B cell (primary cell): Measurements from ENCODE around the gene SERPINE3. TPM values are rescaled to one million over a fixed set of nuclear protein-coding genes. Genes with fewer than 3 reads are reported as not detected.

ENCODE experiments used
- ATAC-seq: fragments of 200-7000 bp; cut with Tn5 transposase; one replicate; pipeline ENCODE4 v1.10.0; 2021; ENCODE audit warnings: low read depth, mild to moderate bottlenecking, moderate number of reproducible peaks, moderate library complexity
- CTCF ChIA-PET: fragments of 350-600 bp; sonication (Branson Sonifier 250); formaldehyde crosslinking; loops from one replicate; lab custom pipeline; 2021; ENCODE audit warnings: antibody characterized with exemption, inconsistent platforms; lab: Charles Lee
- POLR2A ChIA-PET: fragments of 350-600 bp; sonication (Branson Sonifier 250); formaldehyde crosslinking; loops from one replicate; lab custom pipeline; 2021; ENCODE audit warnings: antibody characterized with exemption; lab: Charles Lee
- DNase-seq: peaks from one replicate; pipeline ENCODE4 v3.0.0; 2013
- H2AFZ ChIP-seq: 2 replicates; pipeline ENCODE4 v1.6.1; 2012; ENCODE audit warnings: mild to moderate bottlenecking, low read depth, low read length; ENCODE audit not compliant: insufficient read depth, poor library complexity, severe bottlenecking
- H3K27ac ChIP-seq, 2 donors: 1 replicate in 1 of 2; 2 replicates in 1 of 2; pipeline ENCODE4 v1.5.1; 2012 to 2013; ENCODE audit warnings: low read length in 2 of 2, mild to moderate bottlenecking in 2 of 2, moderate library complexity in 1 of 2
- H3K27me3 ChIP-seq, 4 experiments: fragments of 200-600 bp in 1 of 4; sonication (generic) in 1 of 4; replicated peaks in 1 of 4; 1 replicate in 2 of 4; 2 replicates in 2 of 4; pipeline versions ENCODE4 v1.6.1 to v1.7.0; 2013 to 2016; ENCODE audit warnings: low read length in 3 of 4, mild to moderate bottlenecking in 2 of 4, mixed read lengths in 1 of 4, moderate library complexity in 1 of 4; ENCODE audit not compliant: insufficient read depth in 4 of 4, control insufficient read depth in 3 of 4; ENCODE audit errors: control extremely low read depth in 1 of 4
- H3K36me3 ChIP-seq, 2 experiments: replicated peaks in 1 of 2; 1 replicate in 1 of 2; 2 replicates in 1 of 2; pipeline versions ENCODE4 v1.6.1 to v1.7.1; 2013; ENCODE audit warnings: low read length in 1 of 2; ENCODE audit not compliant: insufficient read depth in 2 of 2, control insufficient read depth in 1 of 2; ENCODE audit errors: control extremely low read depth in 1 of 2, extremely low read depth in 1 of 2
- H3K4me1 ChIP-seq, 2 donors: fragments of 200-600 bp in 1 of 2; sonication (generic) in 1 of 2; 1 replicate in 1 of 2; 2 replicates in 1 of 2; pipeline versions ENCODE4 v1.5.1 to v1.6.1; 2013 to 2017; ENCODE audit warnings: low read length in 2 of 2; ENCODE audit not compliant: control insufficient read depth in 2 of 2, insufficient read depth in 2 of 2
- H3K4me2 ChIP-seq: replicated peaks from 2 replicates; pipeline ENCODE3; 2012; ENCODE audit warnings: mild to moderate bottlenecking, low read depth, low read length; ENCODE audit not compliant: poor library complexity, severe bottlenecking
- H3K4me3 ChIP-seq, 5 experiments: fragments of 200-600 bp in 1 of 5; sonication (generic) in 1 of 5; 1 replicate in 3 of 5; 2 replicates in 2 of 5; pipeline versions ENCODE4 v1.5.1 to v1.7.0; 2011 to 2016; ENCODE audit warnings: low read length in 4 of 5, mild to moderate bottlenecking in 4 of 5, low read depth in 2 of 5, control low read depth in 1 of 5, moderate library complexity in 1 of 5; ENCODE audit not compliant: insufficient read depth in 1 of 5; ENCODE audit errors: control extremely low read depth in 1 of 5, extremely low read depth in 1 of 5
- H3K79me2 ChIP-seq: fragments of 200-600 bp; sonication (generic); one replicate; pipeline ENCODE4 v1.6.0; 2016; ENCODE audit warnings: low read length; ENCODE audit not compliant: control insufficient read depth, insufficient read depth
- H3K9ac ChIP-seq: fragments of 200-600 bp; sonication (generic); 2 replicates; pipeline ENCODE4 v1.6.1; 2017; ENCODE audit warnings: mild to moderate bottlenecking, low read length, moderate library complexity
- H3K9me3 ChIP-seq, 3 donors: one replicate each; pipeline versions ENCODE4 v1.6.1 to v1.7.1; 2013; ENCODE audit warnings: low read length in 2 of 3; ENCODE audit not compliant: control insufficient read depth in 2 of 3, insufficient read depth in 1 of 3; ENCODE audit errors: control extremely low read depth in 1 of 3
- H4K20me1 ChIP-seq: 2 replicates; pipeline ENCODE4 v1.6.0; 2012; ENCODE audit warnings: mild to moderate bottlenecking, low read length; ENCODE audit not compliant: insufficient read depth, control insufficient read depth, poor library complexity, severe bottlenecking
- H3K27ac Mint-ChIP-seq: one replicate; pipeline ENCODE4 v1.8.0; 2021; ENCODE audit warnings: mixed read lengths
- H3K27me3 Mint-ChIP-seq: one replicate; pipeline ENCODE4 v1.8.0; 2021; ENCODE audit warnings: mixed read lengths
- H3K4me1 Mint-ChIP-seq: one replicate; pipeline ENCODE4 v1.8.0; 2021; ENCODE audit warnings: mixed read lengths
- H3K4me3 Mint-ChIP-seq: one replicate; pipeline ENCODE4 v1.8.0; 2021; ENCODE audit warnings: mixed read lengths
- H3K9me3 Mint-ChIP-seq: one replicate; pipeline ENCODE4 v1.8.0; 2022; ENCODE audit warnings: mixed read lengths; ENCODE audit not compliant: insufficient read depth
- CTCF ChIP-seq: fragments of 200-600 bp; IDR thresholded peaks from one replicate; pipeline ENCODE4 v1.8.0; 2022; ENCODE audit warnings: antibody characterized with exemption, mild to moderate bottlenecking
- EZH2 ChIP-seq: IDR thresholded peaks from 2 replicates; pipeline ENCODE4 v1.6.1; 2012; ENCODE audit warnings: borderline replicate concordance, low read depth, mild to moderate bottlenecking, moderate library complexity, low read length; ENCODE audit not compliant: insufficient read depth, poor library complexity, severe bottlenecking
- WGBS: methylation state at CpG from one replicate; pipeline ENCODE4 v1.1.5; 2013; ENCODE audit warnings: missing lambda C conversion rate; ENCODE audit not compliant: insufficient coverage; 5-methylcytosine and 5-hydroxymethylcytosine counted together
- intact Hi-C: fragments of 100-400 bp; cut with micrococcal nuclease; formaldehyde crosslinking; loops from one replicate; pipeline ENCODE4 v1.10.0; 2022
- polyA plus RNA-seq: library from polyadenylated mRNA; depleted of rRNA; stranded (reverse); fragments of >200 nt; gene quantifications from 2 replicates; pipeline ENCODE4 v1.2.3, GENCODE V29; 2012
- total RNA-seq, 2 donors: library from RNA; stranded (reverse); fragments of 120-200 nt in 1 of 2; gene quantifications; 1 replicate in 1 of 2; 2 replicates in 1 of 2; pipeline versions ENCODE4 v1.2.3 to v1.2.4, GENCODE V29; 2013 to 2022

SERPINE3 gene
- total and polyA plus RNA-seq, 2 donors (not counting 1 experiment from before 2014, with no cell fraction given): not detected

DNA sequence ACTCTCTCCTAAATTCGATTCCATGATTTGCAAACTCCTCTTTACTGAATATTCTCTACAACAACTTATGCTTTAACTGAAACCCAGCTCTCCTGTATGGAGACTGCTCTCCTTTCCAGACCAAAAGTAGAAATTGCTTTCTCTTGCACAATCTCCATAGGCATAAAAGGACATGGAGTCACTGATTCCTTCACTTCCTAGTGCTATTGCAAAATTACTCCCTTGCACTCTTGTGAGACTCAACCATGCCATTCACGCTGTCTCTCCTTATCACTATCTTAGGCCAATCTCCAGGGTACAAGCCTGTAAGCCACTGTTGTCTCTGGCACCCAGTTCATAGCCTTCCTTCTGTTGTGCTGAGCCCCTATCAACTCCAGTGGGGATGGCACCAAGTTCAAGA is 30.6 kb downstream of the SERPINE3 start:
- ChIA-PET POLR2A (no interaction called here), CTCF (no interaction called here)
- TF ChIP-seq EZH2 (no peak), CTCF (no peak)

DNA sequence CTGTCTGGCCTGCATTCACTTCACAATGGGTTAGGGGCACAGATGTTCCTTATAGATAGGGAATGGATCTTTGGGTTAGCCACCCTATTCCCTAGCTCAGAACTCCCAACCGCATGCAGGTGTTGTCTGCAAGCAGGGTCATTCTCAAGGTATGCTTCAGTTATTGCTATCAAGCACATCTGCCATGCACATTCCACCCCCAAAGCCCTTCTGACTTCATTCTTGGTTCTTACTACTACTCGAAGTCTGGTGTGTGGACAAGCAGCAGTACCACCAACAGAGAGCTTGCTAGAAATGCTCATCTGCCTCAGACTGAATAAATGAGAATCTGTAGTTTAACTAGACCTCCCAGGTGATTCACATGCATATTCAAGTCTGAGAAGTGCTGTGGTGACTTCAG is 31.3 kb downstream of the SERPINE3 start:
- no peak overlapping the region for H2AFZ ChIP-seq
- H3K27ac Mint-ChIP-seq: no peak overlapping the region
- peaks cover 1 to 74% of the 10 kb centered on the region in 2 experiments for H3K36me3 ChIP-seq
- ChIA-PET CTCF (no interaction called here), POLR2A (no interaction called here)
- TF ChIP-seq EZH2: no peak
- no peak for TF ChIP-seq CTCF
- intact Hi-C loops: no loop called here
- H3K27me3 Mint-ChIP-seq: no peaks in the 10 kb centered on the region
- H3K4me3 Mint-ChIP-seq: no peak overlapping the region
- H3K79me2 ChIP-seq: no peaks in the 10 kb centered on the region
- no peaks in the 10 kb centered on the region for H3K9me3 ChIP-seq
- H3K27ac ChIP-seq: no peak overlapping the region
- H3K4me3 ChIP-seq: no peak overlapping the region
- DNase-seq (no peak), ATAC-seq (no peak)
- no peaks in the 10 kb centered on the region for H3K9me3 Mint-ChIP-seq
- H3K4me1 ChIP-seq: no peaks in the 10 kb centered on the region
- no peaks in the 10 kb centered on the region for H3K4me1 Mint-ChIP-seq
- WGBS: 100% methylated on average over 1 of the region's 2 CpGs
- no peaks in the 10 kb centered on the region for H4K20me1 ChIP-seq
- no peak overlapping the region for H3K9ac ChIP-seq
- H3K27me3 ChIP-seq: no peaks in the 10 kb centered on the region
- no peak overlapping the region for H3K4me2 ChIP-seq

More for the DNA sequence above, 30.6 kb downstream of the SERPINE3 start:
- 100% methylated on average over 1 of the region's 2 CpGs for WGBS
- H2AFZ ChIP-seq: no peak overlapping the region
- Mint-ChIP-seq H3K27me3 (no peaks in the 10 kb centered on the region), H3K27ac (no peak overlapping the region), H3K4me3 (no peak overlapping the region), H3K4me1 (no peaks in the 10 kb centered on the region), H3K9me3 (no peaks in the 10 kb centered on the region)
- intact Hi-C loops: no loop called here
- no peak overlapping the region for H3K9ac ChIP-seq
- DNase-seq (no peak), ATAC-seq (no peak)
- H3K27ac ChIP-seq: no peak overlapping the region
- no peaks in the 10 kb centered on the region for H3K79me2 ChIP-seq
- no peaks in the 10 kb centered on the region for H3K27me3 ChIP-seq
- H3K9me3 ChIP-seq: no peaks in the 10 kb centered on the region
- H3K4me1 ChIP-seq: no peaks in the 10 kb centered on the region
- peaks cover 1 to 75% of the 10 kb centered on the region in 2 experiments for H3K36me3 ChIP-seq
- H4K20me1 ChIP-seq: no peaks in the 10 kb centered on the region
- no peak overlapping the region for H3K4me3 ChIP-seq
- no peak overlapping the region for H3K4me2 ChIP-seq
